H54 (cell line): ENCODE measurements around the gene GABRB3.

Source experiments
- DNase-seq: peaks from one replicate; pipeline ENCODE4 v3.0.0; 2011; ENCODE audit warnings: low spot score, mixed read lengths; ENCODE audit not compliant: insufficient read length
- FAIRE-seq: peaks from 3 replicates; lab custom pipeline; 2011; peaks lifted over from hg19 to GRCh38; lab: Jason Lieb, UNC
- POLR2A ChIP-seq: IDR thresholded peaks from 2 replicates; pipeline ENCODE4 v1.6.1; 2011; ENCODE audit warnings: low read depth, mild to moderate bottlenecking, low read length

The GABRB3 gene

GRCh38 chr15:26561896-26562295 lies 211.0 kb downstream of the GABRB3 start:
- no peak for FAIRE-seq
- no peak for DNase-seq
- no peak for TF ChIP-seq POLR2A

DNA sequence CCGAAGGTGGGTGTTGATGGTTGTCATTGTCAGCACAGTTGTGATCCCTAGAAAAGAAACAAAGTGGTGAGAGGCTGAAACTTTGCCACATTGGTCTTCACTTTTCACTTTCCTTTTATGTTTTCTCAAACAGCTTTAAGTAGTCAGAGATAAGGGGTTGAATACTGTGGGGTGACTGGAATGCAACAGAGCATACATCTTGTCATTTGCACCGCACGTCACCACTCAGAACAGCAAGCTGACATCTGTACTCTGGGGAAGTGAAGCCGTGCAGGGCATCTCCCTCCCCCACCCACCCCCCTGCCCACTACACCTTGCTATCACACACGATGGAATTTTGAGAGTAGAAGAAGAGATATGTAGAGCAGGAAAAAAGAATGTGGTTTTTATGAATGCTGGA lies 211.7 kb downstream of the GABRB3 start:
- TF ChIP-seq POLR2A, result no peak
- DNase-seq (no peak), FAIRE-seq (no peak)

DNA sequence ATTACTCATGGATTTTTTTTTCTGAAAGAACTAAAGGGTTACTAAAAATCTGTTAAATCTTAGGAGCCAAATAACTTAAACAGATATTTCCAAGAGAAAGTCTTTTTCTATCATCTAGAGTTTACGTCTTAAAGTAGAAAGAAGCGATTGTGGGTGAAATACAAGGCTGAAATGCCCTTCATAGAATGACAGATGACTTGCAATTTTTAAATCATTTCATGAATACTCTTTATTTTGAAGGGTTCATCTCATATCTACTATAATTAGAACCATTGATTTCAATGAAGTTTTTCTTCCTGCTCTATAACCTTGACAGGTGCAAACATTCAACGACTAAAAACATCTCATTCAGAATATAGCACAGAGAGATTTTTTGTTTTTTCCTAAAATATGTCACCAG lies 217.0 kb downstream of the GABRB3 start:
- DNase-seq (no peak), FAIRE-seq (no peak)
- no peak for TF ChIP-seq POLR2A

DNA sequence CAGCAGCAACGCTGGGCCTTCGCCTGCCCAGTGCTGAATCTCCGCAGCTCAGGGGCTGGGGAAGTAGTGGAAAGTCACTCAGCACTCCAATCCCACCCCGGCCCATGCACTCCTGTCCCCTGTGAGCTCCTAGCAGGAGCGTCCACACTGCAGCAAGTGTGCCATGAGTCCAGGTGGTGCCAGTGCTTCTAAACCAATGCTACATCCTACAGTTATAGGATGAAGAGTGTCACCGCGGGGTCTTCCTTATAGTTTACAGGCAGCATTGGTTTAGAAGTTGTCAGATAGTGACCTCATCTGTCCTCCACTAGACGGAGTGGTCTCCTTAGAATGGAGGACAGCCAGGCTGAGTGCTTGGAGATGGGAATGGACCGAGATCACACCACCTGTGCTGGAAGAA lies 221.4 kb downstream of the GABRB3 start:
- no peak for DNase-seq
- TF ChIP-seq POLR2A, result no peak
- FAIRE-seq, result no peak

DNA sequence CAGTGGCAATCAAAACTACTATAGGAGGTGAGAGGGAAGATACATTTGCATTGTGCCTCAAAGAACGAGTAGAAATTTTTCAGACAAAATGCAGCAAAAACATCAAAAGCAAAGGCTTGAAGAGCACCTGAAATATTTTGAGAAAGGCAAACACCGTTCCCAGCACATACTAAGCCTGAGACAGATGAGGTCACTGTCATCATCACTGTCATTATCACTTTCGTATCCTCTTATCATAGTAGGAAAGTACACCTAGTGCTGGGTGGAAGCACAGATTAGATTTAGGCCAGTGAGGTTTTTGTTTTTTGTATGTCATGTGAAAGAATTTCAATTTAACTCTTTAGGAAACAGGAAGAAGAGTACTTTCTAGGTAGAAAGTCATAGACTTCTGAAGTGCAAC lies 222.0 kb downstream of the GABRB3 start:
- FAIRE-seq, result no peak
- no peak for TF ChIP-seq POLR2A

DNA sequence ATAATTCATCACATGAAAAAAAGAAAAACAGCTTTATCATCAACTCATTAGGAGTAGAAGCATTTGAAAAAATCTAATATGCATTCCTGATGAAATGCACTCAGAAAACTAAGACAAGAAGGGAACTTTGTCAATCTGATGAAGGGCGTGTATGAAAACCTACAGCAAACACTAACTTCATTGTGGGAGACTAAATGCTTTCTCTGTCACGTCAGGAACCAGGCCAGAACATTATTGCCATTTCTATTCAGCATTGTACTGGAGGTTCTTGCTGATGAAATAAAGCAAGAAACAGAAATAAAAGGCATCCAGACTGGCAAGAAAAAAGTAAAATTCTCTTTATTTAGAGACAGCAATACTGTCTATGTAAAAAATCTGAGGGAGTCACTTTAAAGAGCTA lies 235.2 kb downstream of the GABRB3 start:
- no peak for FAIRE-seq
- no peak for DNase-seq
- no peak for TF ChIP-seq POLR2A

More for the DNA sequence above, 222.0 kb downstream of the GABRB3 start:
- DNase-seq, result no peak

- no peak for TF ChIP-seq POLR2A
- DNase-seq (no peak), FAIRE-seq (no peak)
Observed at GRCh38 chr15:26531489-26531888, 241.4 kb downstream of the GABRB3 start.

DNA sequence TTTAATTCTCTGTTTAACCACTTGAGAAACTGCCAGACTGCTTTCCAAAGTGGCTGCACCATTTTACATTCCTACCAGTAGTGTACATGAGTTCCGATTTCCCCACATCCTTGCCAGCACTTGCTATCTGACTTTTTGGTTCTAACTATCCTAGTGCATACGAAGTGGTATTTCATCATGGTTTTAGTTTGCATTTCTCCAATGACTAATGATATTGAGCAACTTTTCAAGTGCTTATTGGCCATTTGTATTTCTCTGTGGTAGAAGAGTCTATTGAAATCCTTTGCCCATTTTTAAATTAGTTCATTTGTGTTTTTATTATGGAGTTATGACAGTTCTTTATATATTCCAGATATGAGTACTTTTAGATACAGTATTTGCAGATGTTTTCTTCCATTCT lies 247.8 kb downstream of the GABRB3 start:
- FAIRE-seq (no peak), DNase-seq (no peak)
- TF ChIP-seq POLR2A, result no peak

DNA sequence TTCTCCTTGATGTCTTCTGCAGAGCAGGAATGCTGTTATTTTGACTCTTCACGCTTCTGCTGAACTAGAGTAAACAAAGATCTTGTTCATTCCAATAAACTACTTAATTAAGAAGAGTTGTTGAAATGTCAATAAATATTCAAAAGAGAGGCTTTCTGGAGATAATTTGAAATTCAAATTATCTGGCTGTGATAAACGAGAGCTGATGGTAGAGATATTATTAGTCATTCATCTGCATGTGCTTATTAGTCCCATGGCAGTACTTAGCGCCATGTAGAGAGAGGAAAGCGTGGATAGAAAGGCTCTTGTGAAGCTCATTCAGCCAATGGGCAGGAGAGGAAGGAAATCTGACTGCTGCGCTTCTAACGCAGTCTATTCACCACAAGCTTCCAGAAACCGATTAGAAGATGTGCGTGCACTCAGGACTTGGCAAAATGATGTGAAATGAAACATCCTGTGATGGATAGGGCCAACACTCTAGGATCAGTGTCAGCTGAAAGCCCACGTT lies 251.1 kb downstream of the GABRB3 start:
- TF ChIP-seq POLR2A, result no peak
- DNase-seq (no peak), FAIRE-seq (no peak)

- FAIRE-seq (no peak), DNase-seq (no peak)
- TF ChIP-seq POLR2A, result no peak
Observed at GRCh38 chr15:26521130-26521529, 251.7 kb downstream of the GABRB3 start.

- no peak for TF ChIP-seq POLR2A
- FAIRE-seq (no peak), DNase-seq (no peak)
Observed at GRCh38 chr15:26518885-26519284, 254.0 kb downstream of the GABRB3 start.

GRCh38 chr15:26516102-26516980 lies 256.5 kb downstream of the GABRB3 start:
- DNase-seq, result no peak
- TF ChIP-seq POLR2A, result no peak
- FAIRE-seq, result no peak

DNA sequence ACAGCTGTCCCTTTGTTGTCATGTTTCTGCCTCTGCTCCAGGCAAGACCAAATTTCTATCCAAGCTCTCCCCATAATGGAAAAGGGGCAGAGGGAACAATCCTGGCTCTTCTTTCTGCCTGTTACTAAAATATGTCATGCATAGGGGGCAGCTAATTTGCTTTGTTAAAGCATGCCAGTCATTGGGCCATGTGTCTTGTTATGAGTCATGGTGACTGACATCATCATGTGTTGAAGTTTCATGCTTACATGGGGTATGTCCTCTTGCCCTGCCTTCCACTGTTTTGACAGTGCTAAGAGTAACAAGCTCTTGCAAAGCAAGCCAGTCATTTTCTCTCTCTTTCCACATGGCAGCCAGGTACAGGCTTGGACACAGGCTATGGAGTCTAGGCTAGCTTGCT lies 268.9 kb downstream of the GABRB3 start:
- TF ChIP-seq POLR2A, result no peak
- FAIRE-seq (no peak), DNase-seq (no peak)
